Subcutaneous adipose tissue (tissue), 4 donors: Measurements from ENCODE around the gene RIIAD1. TPM values are rescaled to one million over a fixed set of nuclear protein-coding genes. Genes with fewer than 3 reads are reported as not detected.

Experiments
- small RNA-seq: library from RNA; depleted of rRNA; stranded (forward); fragments of <200 nt; gene quantifications from one replicate; pipeline ENCODE3, GENCODE V24; 2016
- total RNA-seq, 4 donors: library from RNA; depleted of rRNA; stranded (reverse); fragments of >200 nt; gene quantifications; one replicate each; pipeline ENCODE4 v1.1.0, GENCODE V29; 2016
- TF ChIP-seq, protein P1 (sequence below): fragments of 450-650 bp; IDR thresholded peaks from one replicate; pipeline ENCODE4 v1.5.1; 2016; ENCODE audit warnings: low read depth, mild to moderate bottlenecking, control low read depth, antibody characterized with exemption, moderate library complexity

RIIAD1 gene
- total RNA-seq, 4 donors from 2014 or later: not detected

DNA sequence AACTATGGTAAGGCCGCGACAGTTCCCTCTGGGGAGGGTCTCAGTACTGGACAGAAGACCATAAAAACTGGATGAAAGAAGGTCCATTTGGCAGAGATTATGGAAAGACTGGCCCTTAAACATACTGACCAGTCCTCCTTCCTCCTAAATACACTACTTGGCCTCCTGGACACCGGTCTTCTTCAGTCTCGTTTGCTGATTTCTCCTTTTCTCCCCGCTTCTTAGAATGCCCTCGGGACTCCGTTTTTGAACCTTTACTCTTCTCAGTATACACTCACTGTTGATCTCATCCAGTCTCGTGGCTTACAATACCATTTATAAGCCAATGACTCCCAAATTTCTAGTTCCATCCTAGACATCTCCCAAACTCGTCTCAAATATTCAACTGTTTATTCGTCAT lies 42.7 kb downstream of the RIIAD1 start:
- TF ChIP-seq, protein P1, sequence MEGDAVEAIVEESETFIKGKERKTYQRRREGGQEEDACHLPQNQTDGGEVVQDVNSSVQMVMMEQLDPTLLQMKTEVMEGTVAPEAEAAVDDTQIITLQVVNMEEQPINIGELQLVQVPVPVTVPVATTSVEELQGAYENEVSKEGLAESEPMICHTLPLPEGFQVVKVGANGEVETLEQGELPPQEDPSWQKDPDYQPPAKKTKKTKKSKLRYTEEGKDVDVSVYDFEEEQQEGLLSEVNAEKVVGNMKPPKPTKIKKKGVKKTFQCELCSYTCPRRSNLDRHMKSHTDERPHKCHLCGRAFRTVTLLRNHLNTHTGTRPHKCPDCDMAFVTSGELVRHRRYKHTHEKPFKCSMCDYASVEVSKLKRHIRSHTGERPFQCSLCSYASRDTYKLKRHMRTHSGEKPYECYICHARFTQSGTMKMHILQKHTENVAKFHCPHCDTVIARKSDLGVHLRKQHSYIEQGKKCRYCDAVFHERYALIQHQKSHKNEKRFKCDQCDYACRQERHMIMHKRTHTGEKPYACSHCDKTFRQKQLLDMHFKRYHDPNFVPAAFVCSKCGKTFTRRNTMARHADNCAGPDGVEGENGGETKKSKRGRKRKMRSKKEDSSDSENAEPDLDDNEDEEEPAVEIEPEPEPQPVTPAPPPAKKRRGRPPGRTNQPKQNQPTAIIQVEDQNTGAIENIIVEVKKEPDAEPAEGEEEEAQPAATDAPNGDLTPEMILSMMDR: no peak

DNA sequence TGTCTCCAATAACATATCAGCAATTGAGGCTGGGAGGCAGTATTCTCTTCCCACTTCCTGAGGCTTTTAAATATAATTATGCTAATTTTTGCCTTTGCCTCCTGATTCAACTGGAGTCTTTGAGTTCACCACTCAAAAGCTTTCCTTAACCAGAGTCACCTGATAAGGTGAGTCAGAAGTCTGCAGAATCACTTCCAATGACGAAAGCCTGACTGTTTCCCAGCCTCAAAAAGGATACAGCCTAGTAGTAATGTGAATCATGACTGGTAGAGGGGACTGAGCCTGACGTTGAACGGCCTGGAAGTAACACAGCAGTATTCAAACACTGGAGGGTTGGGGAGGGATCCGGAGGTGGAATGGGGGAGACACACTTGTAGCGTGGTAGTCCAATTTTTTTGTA lies 52.4 kb downstream of the RIIAD1 start:
- TF ChIP-seq, protein P1: no peak

DNA sequence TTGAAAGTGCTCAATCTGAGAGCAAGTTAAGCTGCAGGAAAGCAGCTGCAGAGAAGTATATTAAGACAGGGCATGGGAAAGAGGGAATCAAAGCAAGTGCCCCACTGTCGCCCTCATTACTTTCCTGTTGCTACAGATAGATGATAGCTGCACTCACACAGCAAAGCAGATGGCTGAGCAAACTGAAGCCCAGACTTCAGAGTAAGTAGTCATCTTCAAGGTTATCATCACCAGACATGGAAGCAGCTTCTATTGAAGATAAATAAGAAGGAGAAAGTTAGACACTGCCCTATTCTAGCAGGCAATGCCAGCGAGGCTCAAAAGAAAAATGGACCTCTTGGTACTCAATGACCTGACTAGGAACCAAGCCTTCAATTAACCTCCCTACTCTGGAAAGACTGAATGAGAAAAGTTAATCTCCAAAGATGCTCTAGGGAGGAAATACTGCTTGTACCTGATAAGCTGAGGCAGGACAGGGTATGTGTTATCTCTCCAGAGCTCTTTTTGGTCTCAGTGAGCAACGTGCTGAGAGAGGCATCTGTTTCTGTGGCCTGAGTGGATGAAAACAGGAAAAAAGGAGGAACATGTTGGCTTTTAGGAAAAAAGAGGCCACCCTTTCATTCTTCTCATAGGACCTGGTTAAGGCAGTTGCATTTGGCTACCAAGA lies 53.1 kb downstream of the RIIAD1 start:
- TF ChIP-seq, protein P1: no peak

DNA sequence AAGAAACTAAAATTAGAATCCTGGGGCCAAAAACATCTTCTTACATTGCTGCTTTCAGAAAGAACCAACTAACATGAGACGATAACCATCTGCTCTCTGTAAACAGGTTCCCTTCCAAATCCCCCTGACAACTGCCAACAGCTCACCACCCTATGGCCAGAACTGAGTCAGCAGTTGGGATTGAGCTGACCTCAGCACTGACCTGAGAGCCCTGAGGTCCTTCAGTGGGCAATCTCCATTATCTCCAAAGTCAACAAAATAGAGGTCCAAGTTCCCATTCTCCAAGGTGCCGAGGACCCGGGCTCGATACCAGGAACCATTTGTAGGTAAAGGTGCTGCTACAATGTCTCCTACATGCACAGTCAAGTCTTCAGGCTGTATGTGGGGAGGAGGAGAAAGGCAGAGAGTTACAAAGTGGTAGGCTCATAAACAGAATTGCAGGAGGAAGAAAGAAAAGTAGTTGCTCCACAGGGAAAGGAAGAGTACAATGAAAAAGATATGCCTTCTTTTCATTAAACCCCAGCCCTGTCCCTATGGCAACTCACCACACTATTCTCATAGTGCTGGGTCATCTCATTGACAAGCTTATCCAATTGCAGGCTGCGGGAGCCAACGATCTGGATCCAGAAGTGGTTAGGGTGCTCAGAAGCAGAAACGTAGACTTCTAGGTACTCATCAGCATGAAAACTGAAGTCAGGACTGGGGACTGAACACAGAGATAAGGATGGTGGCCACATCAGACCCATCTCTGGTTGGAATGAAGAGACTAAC lies 54.8 kb downstream of the RIIAD1 start:
- TF ChIP-seq, protein P1: no peak

DNA sequence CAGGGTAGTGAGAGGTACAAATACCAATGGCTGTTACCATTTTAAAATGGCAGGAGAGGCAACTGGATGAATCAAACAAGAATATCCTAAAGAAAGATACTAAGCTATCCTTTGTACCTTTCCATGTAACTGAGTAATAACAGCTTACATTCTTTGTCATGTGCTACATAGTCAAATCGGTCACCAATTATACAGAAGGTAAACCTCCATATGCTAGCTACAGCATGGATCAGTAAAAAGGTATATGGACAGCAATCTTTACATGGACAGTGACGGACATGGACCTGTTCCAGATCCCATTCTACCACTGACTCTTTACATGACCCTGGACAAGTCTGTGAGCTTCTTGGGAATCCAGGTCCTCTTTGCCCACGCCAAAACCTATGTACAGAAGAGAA lies 55.3 kb downstream of the RIIAD1 start:
- TF ChIP-seq, protein P1: no peak

DNA sequence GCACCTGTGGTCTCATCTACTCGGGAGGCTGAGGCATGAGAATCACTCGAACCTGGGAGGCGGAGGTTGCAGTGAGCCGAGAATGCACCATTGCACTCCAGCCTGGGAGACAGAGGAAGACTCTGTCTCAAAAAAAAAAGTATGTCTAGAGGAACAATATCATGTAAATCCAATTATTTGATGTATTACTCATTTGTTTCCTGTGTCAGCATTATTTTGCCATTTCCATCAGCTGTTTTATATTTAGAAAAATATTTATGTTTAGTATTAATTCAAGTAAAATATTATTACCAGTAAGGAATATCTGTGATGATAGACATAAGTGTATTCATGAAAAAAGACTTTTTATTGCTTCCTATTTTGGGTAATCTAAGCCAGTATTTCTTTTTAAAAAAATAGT lies 56.0 kb downstream of the RIIAD1 start:
- TF ChIP-seq, protein P1: no peak

Small RNAs within 50 kb of the gene (small RNA-seq; reads per million reads assigned to genes)
- not detected for gene RNU6-662P

Other genes starting within 250 kb of the RIIAD1 start
- under 1 TPM in 2 of 4 donors, not detected in 2; 0.44 to 0.98 TPM for gene CGN, start 210.1 kb upstream of the RIIAD1 start, total RNA-seq
- 1 to 10 TPM; 3.8 to 7.5 (median 5.8) TPM for gene TUFT1, start 181.2 kb upstream of the RIIAD1 start, total RNA-seq
- 10 to 100 TPM; 30.0 to 62.2 (median 46.6) TPM for gene SNX27, start 109.5 kb upstream of the RIIAD1 start, total RNA-seq
- not detected for gene CELF3, start 4.7 kb upstream of the RIIAD1 start, total RNA-seq
- gene MRPL9, start 42.0 kb downstream of the RIIAD1 start, total RNA-seq: 10 to 100 TPM; 52.7 to 75.7 (median 57.8) TPM
- 10 to 100 TPM in 2 of 4 donors, 1 to 10 TPM in 2; 5.9 to 10.5 (median 8.3) TPM for gene TDRKH, start 69.0 kb downstream of the RIIAD1 start, total RNA-seq
- gene LINGO4, start 83.9 kb downstream of the RIIAD1 start, total RNA-seq: not detected
- 1 to 10 TPM in 3 of 4 donors, under 1 TPM in 1; 0.98 to 6.4 (median 2.9) TPM for gene RORC, start 110.3 kb downstream of the RIIAD1 start, total RNA-seq
- under 1 TPM in 1 of 4 donors, not detected in 3; 0.68 TPM for gene C2CD4D, start 118.3 kb downstream of the RIIAD1 start, total RNA-seq
- not detected for gene THEM5, start 132.2 kb downstream of the RIIAD1 start, total RNA-seq
- 10 to 100 TPM; 20.7 to 34.2 (median 26.5) TPM for gene THEM4, start 188.0 kb downstream of the RIIAD1 start, total RNA-seq